ENCODE data around the gene GEMIN7.
A peak's percentile ranks its signal among the peaks of the same experiment; 100 is the strongest.

The GEMIN7 gene

DNA sequence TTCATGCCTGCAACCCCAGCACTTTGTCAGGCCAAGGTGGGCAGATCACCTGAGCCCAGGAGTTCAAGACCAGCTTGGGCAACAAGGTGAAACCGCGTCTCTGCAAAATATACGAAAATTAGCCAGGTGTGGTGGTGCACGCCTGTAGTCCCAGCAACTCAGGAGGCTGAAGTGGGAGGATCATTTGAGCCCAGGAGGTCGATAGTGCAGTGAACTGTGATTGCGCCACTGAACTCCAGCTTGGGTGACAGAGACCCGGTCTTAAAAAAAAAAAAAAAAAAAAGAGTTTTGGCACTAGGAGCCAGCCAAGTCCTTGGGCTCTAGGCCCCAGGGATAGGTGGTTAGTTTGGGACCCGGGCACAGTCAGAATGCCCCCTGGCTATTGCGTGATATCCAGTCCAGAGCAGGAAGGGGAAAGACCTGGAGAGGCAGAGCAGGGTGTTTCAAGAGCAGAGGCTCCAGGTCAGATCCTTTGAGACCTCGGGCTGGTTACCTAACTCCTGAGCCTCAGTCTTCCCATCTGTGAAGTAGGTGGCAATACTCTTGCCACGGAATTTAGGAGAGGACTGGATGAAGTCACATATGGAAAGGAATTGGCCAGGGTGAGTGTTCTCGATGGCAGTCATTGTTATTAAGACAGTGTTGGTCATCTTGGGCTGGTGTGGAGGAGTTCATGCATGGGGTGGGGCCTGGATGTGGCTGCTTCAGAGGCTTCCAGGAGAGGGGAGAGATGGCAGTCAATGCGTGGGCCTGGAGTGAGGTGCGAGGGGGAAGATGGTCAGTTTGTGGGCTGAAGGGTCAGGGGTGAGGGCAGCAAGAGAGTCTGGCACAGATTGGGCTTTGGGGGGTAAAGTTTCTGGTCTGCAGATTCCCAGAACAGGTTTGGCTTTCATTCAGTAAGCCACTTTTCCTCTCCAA, 16.7 kb downstream of the GEMIN7 start:
- H3K79me2 ChIP-seq, result peaks cover 66% of the 10 kb centered on the region
- no peaks in the 10 kb centered on the region for H3K36me3 ChIP-seq (ENCODE audit: control insufficient read depth, insufficient read depth, low read length)
- no peak overlapping the region for H3K4me2 ChIP-seq (ENCODE audit: low read length)
- no peak overlapping the region for H3K9ac ChIP-seq
- TF ChIP-seq, protein P1, sequence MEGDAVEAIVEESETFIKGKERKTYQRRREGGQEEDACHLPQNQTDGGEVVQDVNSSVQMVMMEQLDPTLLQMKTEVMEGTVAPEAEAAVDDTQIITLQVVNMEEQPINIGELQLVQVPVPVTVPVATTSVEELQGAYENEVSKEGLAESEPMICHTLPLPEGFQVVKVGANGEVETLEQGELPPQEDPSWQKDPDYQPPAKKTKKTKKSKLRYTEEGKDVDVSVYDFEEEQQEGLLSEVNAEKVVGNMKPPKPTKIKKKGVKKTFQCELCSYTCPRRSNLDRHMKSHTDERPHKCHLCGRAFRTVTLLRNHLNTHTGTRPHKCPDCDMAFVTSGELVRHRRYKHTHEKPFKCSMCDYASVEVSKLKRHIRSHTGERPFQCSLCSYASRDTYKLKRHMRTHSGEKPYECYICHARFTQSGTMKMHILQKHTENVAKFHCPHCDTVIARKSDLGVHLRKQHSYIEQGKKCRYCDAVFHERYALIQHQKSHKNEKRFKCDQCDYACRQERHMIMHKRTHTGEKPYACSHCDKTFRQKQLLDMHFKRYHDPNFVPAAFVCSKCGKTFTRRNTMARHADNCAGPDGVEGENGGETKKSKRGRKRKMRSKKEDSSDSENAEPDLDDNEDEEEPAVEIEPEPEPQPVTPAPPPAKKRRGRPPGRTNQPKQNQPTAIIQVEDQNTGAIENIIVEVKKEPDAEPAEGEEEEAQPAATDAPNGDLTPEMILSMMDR (IDR thresholded peaks at IDR 0.05), result no peak
- H2AFZ ChIP-seq, result no peak overlapping the region
- H3K4me1 ChIP-seq, result peaks cover 44% of the 10 kb centered on the region
- no peak overlapping the region for H3K4me3 ChIP-seq (ENCODE audit: low read depth, low read length)
- H3K27me3 ChIP-seq (ENCODE audit: control insufficient read depth, insufficient read depth, low read length), result no peaks in the 10 kb centered on the region
- H3K9me3 ChIP-seq (ENCODE audit: control insufficient read depth, low read length), result no peaks in the 10 kb centered on the region
- no peak overlapping the region for H3K27ac ChIP-seq

DNA sequence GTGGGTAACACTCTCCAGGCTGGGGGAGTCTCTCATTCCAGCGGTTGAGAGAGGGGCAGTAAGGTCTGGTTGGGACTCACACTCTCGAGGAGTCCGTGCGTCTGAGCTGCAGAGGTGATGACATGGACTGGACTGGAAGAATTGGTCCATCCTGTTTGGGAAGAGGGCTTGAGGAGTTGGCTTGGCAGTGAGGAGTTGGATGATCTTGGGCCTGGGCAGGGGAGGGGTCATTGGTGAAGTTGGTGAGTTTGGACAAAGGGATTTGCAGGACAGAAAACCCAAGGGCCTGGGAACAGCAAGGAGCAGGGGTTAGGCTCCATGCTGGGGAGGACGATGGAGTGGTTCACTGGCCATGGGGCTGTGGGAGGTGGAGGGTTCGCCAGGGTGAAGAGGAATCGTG, 17.6 kb downstream of the GEMIN7 start:
- Histone ChIP-seq H3K79me2 (peaks cover 74% of the 10 kb centered on the region), H2AFZ (no peak overlapping the region), H3K27ac (no peak overlapping the region), H3K9me3 (ENCODE audit: control insufficient read depth, low read length) (no peaks in the 10 kb centered on the region), H3K4me1 (peaks cover 48% of the 10 kb centered on the region), H3K4me3 (ENCODE audit: low read depth, low read length) (no peak overlapping the region), H3K9ac (no peak overlapping the region), H3K36me3 (ENCODE audit: control insufficient read depth, insufficient read depth, low read length) (no peaks in the 10 kb centered on the region), H3K27me3 (ENCODE audit: control insufficient read depth, insufficient read depth, low read length) (no peaks in the 10 kb centered on the region), H3K4me2 (ENCODE audit: low read length) (no peak overlapping the region)
- TF ChIP-seq, protein P1 (IDR thresholded peaks at IDR 0.05), result no peak

DNA sequence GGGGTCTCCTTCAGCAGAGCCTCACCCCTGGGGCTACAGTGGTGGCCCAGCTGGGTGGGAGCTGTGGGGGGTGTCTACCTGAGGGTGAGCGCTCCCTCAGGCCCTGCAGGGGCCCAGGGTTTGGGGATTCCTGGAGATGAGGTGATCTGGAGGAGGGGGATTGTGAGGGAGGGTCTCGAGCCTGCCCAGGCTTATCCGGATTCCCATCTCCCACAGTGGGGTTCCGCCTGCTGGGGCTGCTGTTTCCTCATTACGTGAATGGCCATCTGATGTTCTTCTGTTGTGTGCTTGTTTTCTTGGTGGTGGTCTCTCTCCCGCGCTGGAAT, 18.4 kb downstream of the GEMIN7 start:
- Histone ChIP-seq H3K27me3 (ENCODE audit: control insufficient read depth, insufficient read depth, low read length) (no peaks in the 10 kb centered on the region), H2AFZ (no peak overlapping the region), H3K36me3 (ENCODE audit: control insufficient read depth, insufficient read depth, low read length) (no peaks in the 10 kb centered on the region), H3K79me2 (peaks cover 81% of the 10 kb centered on the region), H3K9ac (no peak overlapping the region), H3K4me1 (peaks cover 48% of the 10 kb centered on the region), H3K4me3 (ENCODE audit: low read depth, low read length) (no peak overlapping the region), H3K27ac (no peak overlapping the region), H3K9me3 (ENCODE audit: control insufficient read depth, low read length) (no peaks in the 10 kb centered on the region), H3K4me2 (ENCODE audit: low read length) (no peak overlapping the region)
- TF ChIP-seq, protein P1 (IDR thresholded peaks at IDR 0.05), result no peak

DNA sequence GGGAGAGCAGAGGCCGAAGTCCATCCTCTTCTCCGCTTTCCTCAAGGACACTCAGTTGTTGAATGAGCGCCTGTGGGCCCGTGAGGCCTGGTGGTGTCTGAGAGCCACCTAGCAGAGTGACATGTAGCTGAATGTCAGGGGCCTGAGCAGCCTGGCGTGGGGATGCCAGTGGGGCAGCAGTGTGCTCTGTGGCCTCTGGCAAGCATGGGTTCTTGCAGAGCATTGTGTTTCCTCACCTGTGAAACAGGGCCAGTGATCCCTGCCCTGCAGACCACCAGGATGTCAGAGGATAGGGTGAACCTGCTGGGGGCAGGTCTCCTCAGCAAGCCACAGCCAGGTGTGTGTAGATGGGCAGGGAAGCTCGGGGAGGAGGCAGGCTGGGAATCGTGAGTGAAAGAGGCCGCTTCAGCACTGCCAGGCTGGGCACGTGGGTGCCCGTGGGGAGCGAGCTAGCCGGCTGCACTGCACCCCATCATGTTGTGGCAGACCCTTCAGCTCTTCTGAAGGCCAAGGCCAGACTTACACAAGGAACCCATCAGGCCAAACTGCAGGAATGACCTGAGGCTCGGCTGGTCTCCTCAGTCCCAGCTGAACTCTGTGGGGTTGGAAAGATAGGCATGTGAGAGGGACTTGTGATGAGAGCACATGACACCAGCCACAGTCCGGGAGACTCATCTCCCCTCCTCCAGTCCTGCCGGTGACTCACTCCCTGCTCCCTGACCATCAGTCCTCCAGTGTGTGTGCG, 18.9 kb downstream of the GEMIN7 start:
- Histone ChIP-seq H3K79me2 (peaks cover 87% of the 10 kb centered on the region), H3K9me3 (ENCODE audit: control insufficient read depth, low read length) (no peaks in the 10 kb centered on the region), H3K4me2 (ENCODE audit: low read length) (peak overlapping the region; percentile 8), H3K9ac (no peak overlapping the region), H3K4me3 (ENCODE audit: low read depth, low read length) (no peak overlapping the region), H2AFZ (no peak overlapping the region), H3K4me1 (peaks cover 53% of the 10 kb centered on the region), H3K36me3 (ENCODE audit: control insufficient read depth, insufficient read depth, low read length) (no peaks in the 10 kb centered on the region), H3K27ac (peak overlapping the region; percentile 12), H3K27me3 (ENCODE audit: control insufficient read depth, insufficient read depth, low read length) (no peaks in the 10 kb centered on the region)
- TF ChIP-seq, protein P1 (IDR thresholded peaks at IDR 0.05), result no peak

All from parathyroid adenoma (tissue), 2 donors.